HepG2 (cell line): Measurements from ENCODE around the gene PLXND1. TPM values are rescaled to one million over a fixed set of nuclear protein-coding genes. Genes with fewer than 3 reads are reported as not detected.
A peak's percentile ranks its signal among the peaks of the same experiment; 100 is the strongest.

Source experiments
- ADNP ChIP-seq: sonication (generic); formaldehyde crosslinking; IDR thresholded peaks from 2 replicates; pipeline ENCODE4 v1.4.0; 2020; ENCODE audit warnings: missing genetic modification reagents
- BRCA1 ChIP-seq: sonication (generic); formaldehyde crosslinking; IDR thresholded peaks from 2 replicates; pipeline ENCODE4 v1.4.0; 2020; ENCODE audit warnings: missing genetic modification reagents
- GPN1 ChIP-seq: sonication (generic); formaldehyde crosslinking; IDR thresholded peaks from 2 replicates; pipeline ENCODE4 v1.5.1; 2020; ENCODE audit warnings: missing genetic modification reagents, borderline replicate concordance
- HNF1A ChIP-seq, 2 experiments: sonication (generic) in 1 of 2; formaldehyde crosslinking in 1 of 2; IDR thresholded peaks; 2 replicates each; pipeline versions ENCODE4 v1.4.0 to v1.6.1; 2016 to 2020; ENCODE audit warnings: borderline replicate concordance in 1 of 2, low read depth in 1 of 2, mild to moderate bottlenecking in 1 of 2, missing genetic modification reagents in 1 of 2
- KMT2A ChIP-seq: sonication (generic); formaldehyde crosslinking; IDR thresholded peaks from 2 replicates; pipeline ENCODE4 v1.4.0; 2020; ENCODE audit warnings: missing genetic modification reagents
- MEF2D ChIP-seq: sonication (generic); formaldehyde crosslinking; IDR thresholded peaks from 2 replicates; pipeline ENCODE4 v1.5.1; 2020; ENCODE audit warnings: mild to moderate bottlenecking, missing genetic modification reagents
- NR0B2 ChIP-seq: sonication (generic); formaldehyde crosslinking; IDR thresholded peaks from 2 replicates; pipeline ENCODE4 v1.4.0; 2020; ENCODE audit warnings: mild to moderate bottlenecking, missing genetic modification reagents
- NR2F6 ChIP-seq, 2 experiments: IDR thresholded peaks; 2 replicates each; pipeline ENCODE4 v1.6.1; 2016; ENCODE audit warnings: antibody characterized with exemption in 1 of 2, mild to moderate bottlenecking in 1 of 2
- PAX8 ChIP-seq: sonication (generic); formaldehyde crosslinking; IDR thresholded peaks from 2 replicates; pipeline ENCODE4 v1.8.0; 2022; ENCODE audit warnings: mild to moderate bottlenecking, missing genetic modification reagents, borderline replicate concordance
- PRPF4 ChIP-seq: fragments of 200-400 bp; formaldehyde crosslinking; IDR thresholded peaks from 2 replicates; pipeline ENCODE4 v1.6.1; 2016; ENCODE audit warnings: low read length, low read depth; ENCODE audit not compliant: poor library complexity, severe bottlenecking
- SAP130 ChIP-seq: IDR thresholded peaks from 2 replicates; pipeline ENCODE4 v1.6.1; 2016; ENCODE audit warnings: low read depth
- SMARCE1 ChIP-seq: fragments of 450-650 bp; IDR thresholded peaks from 2 replicates; pipeline ENCODE4 v1.6.1; 2017; ENCODE audit warnings: borderline replicate concordance
- SNAPC5 ChIP-seq: sonication (generic); formaldehyde crosslinking; IDR thresholded peaks from 2 replicates; pipeline ENCODE4 v1.8.1; 2023; ENCODE audit warnings: mild to moderate bottlenecking, missing genetic modification reagents, borderline replicate concordance
- SRF ChIP-seq: IDR thresholded peaks from 2 replicates; pipeline ENCODE4 v1.6.1; 2011; ENCODE audit warnings: mild to moderate bottlenecking, low read depth, low read length, moderate library complexity
- THAP11 ChIP-seq: IDR thresholded peaks from 2 replicates; pipeline ENCODE4 v1.6.1; 2016; ENCODE audit warnings: missing biosample characterization, missing genetic modification reagents
- ZFAT ChIP-seq: sonication (generic); formaldehyde crosslinking; conservative IDR thresholded peaks from 2 replicates; pipeline ENCODE4 v1.8.1; 2023; ENCODE audit warnings: missing genetic modification reagents, inconsistent platforms
- ZFP36 ChIP-seq: fragments of 150-350 bp; IDR thresholded peaks from 2 replicates; pipeline ENCODE4 v1.6.1; 2018; ENCODE audit warnings: borderline replicate concordance, low read length, low read depth; ENCODE audit not compliant: partially characterized antibody
- ZFP91 ChIP-seq: sonication (generic); formaldehyde crosslinking; IDR thresholded peaks from 2 replicates; pipeline ENCODE4 v1.9.0; 2022; ENCODE audit warnings: missing genetic modification reagents, mild to moderate bottlenecking, borderline replicate concordance
- ZKSCAN5 ChIP-seq: sonication (generic); formaldehyde crosslinking; IDR thresholded peaks from 2 replicates; pipeline ENCODE4 v1.5.1; 2020; ENCODE audit warnings: mild to moderate bottlenecking, missing genetic modification reagents
- ZNF234 ChIP-seq: sonication (generic); formaldehyde crosslinking; conservative IDR thresholded peaks from 2 replicates; pipeline ENCODE4 v1.5.1; 2020; ENCODE audit warnings: mild to moderate bottlenecking, missing genetic modification reagents
- ZNF414 ChIP-seq: sonication (generic); formaldehyde crosslinking; IDR thresholded peaks from 2 replicates; pipeline ENCODE4 v1.5.0; 2020; ENCODE audit warnings: missing genetic modification reagents
- ZNF83 ChIP-seq: sonication (generic); formaldehyde crosslinking; IDR thresholded peaks from 2 replicates; pipeline ENCODE4 v1.4.0; 2020; ENCODE audit warnings: missing genetic modification reagents, mild to moderate bottlenecking, borderline replicate concordance
- ZSCAN25 ChIP-seq: sonication (generic); formaldehyde crosslinking; IDR thresholded peaks from 2 replicates; pipeline ENCODE4 v1.8.0; 2022; ENCODE audit warnings: mild to moderate bottlenecking, missing genetic modification reagents
- ZSCAN9 ChIP-seq: IDR thresholded peaks from 2 replicates; pipeline ENCODE4 v1.6.1; 2016; ENCODE audit warnings: borderline replicate concordance
- polyA plus RNA-seq, 8 experiments: library from polyadenylated mRNA; depleted of rRNA in 3 of 8; stranded (reverse) in 7 of 8; unstranded in 1 of 8; fragments of >200 nt; fragmentation: Illumina TruSeq in 4 of 8; extraction: Trizol in 4 of 8; gene quantifications; 2 replicates each; pipeline versions ENCODE4 v1.2.1 to v1.2.3, GENCODE V29; 2011 to 2016; ENCODE audit warnings: low read depth in 4 of 8, missing spikeins in 1 of 8, mixed read lengths in 1 of 8; ENCODE audit not compliant: insufficient read depth in 1 of 8
- total RNA-seq, 5 experiments: library from RNA; depleted of rRNA; stranded (reverse); fragments of >200 nt; fragmentation: Illumina TruSeq; extraction: Trizol; gene quantifications; 2 replicates each; pipeline ENCODE4 v1.2.3, GENCODE V29; 2016; ENCODE audit warnings: low read depth in 1 of 5

The PLXND1 gene
- total and polyA plus RNA-seq, 2 of the 13 experiments (the other 11 are each of a cell fraction or from before 2014, with no cell fraction given): 15.9 to 42.0 TPM

- TF ChIP-seq ZSCAN25 (no peak), NR2F6 (IDR thresholded peaks at IDR 0.05) (no peak), NR2F6 (CRISPR knock-in tag; IDR thresholded peaks at IDR 0.05) (0 out of 2 replicates have a peak, but pooled peaks have one; percentile 47), SMARCE1 (no peak), NR0B2 (CRISPR knock-in tag) (no peak), ZKSCAN5 (CRISPR knock-in tag) (no peak), ZFP91 (0 out of 2 replicates have a peak, but pooled peaks have one; percentile 10), BRCA1 (no peak), HNF1A (IDR thresholded peaks at IDR 0.05; ENCODE audit: low read depth) (no peak), HNF1A (CRISPR knock-in tag; IDR thresholded peaks at IDR 0.05; ENCODE audit: borderline replicate concordance) (no peak), KMT2A (CRISPR knock-in tag) (no peak), SAP130 (CRISPR knock-in tag) (no peak), SRF (no peak), ZSCAN9 (CRISPR knock-in tag) (no peak), ZNF414 (CRISPR knock-in tag) (no peak), ZNF83 (CRISPR knock-in tag) (no peak), GPN1 (CRISPR knock-in tag) (no peak), MEF2D (no peak), THAP11 (no peak), ZNF234 (CRISPR knock-in tag) (no peak), ZFAT (no peak), PRPF4 (no peak), PAX8 (CRISPR knock-in tag) (no peak), SNAPC5 (CRISPR knock-in tag) (no peak), ADNP (CRISPR knock-in tag) (peak; percentile 18; the same call in 1 of the 2 replicates), ZFP36 (peak; percentile 84)
These were observed 15.2 kb upstream of the PLXND1 start (continued) for GRCh38 chr3:129621626-129622225.
